ENCODE measurements around the gene BDKRB2. TPM values are rescaled to one million over a fixed set of nuclear protein-coding genes. Genes with fewer than 3 reads are reported as not detected.
A peak's percentile ranks its signal among the peaks of the same experiment; 100 is the strongest.

BDKRB2 gene
- total RNA-seq, 2 donors from 2014 or later = 1.1 to 3.8 TPM

DNA sequence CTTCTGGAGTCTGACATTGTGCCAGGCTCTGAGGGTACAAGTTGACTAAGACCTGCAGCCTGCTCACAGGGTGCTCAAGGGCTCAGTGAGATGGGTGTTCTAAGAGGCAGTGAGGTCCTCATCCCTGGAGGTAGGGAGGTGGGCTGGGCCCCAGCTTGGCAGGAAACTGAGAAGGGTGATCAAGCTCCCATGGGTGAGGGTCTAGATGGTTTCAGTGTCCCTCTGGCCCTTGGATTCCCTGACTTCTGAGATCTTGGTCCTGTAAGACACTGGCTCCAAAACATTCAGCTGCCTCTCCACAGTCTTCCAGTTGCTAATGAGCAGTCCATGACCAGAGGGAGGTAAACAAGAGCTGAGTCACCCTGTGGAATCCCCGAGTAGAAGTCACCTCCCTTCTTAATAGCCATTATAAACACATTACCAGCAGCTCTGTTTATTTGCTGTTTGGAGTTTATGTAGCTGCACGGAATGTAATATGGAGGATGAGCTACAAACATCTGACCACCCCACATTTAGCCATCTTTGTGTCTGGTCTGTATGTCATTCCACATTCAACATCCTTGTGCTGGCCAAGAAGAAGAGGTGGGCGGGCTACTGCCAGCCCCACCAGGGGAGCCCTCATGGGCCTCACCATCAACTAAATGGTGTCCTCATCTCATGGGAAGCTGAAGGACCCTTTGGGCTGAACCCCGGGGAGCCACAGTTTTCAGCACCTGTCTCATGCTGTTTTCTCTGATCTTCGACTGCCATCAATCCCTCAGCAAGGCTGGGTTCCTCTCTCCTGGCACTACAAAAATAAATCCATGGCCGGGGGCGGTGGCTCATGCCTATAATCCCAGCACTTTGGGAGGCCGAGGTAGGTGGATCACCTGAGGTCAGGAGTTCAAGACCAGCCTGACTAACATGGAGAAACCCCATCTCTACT lies 37.2 kb upstream of the BDKRB2 start:
- Histone ChIP-seq H3K27me3 (ENCODE audit: control insufficient read depth, insufficient read depth, low read length, poor library complexity, severe bottlenecking) (no peaks in the 10 kb centered on the region), H3K4me1 (ENCODE audit: control insufficient read depth, insufficient read depth, low read length) (no peaks in the 10 kb centered on the region), H3K4me3 (ENCODE audit: low read length) (no peak overlapping the region), H3K36me3 (ENCODE audit: control insufficient read depth, insufficient read depth, low read length) (no peaks in the 10 kb centered on the region), H3K9me3 (ENCODE audit: control insufficient read depth, low read length) (no peaks in the 10 kb centered on the region), H3K9ac (ENCODE audit: extremely low read depth, low read length, poor library complexity, severe bottlenecking) (no peak overlapping the region), H3K27ac (ENCODE audit: low read depth, low read length) (no peak overlapping the region)
- WGBS, 2 experiments (ENCODE audit: insufficient coverage in 1 of 2, insufficient read length in 1 of 2) = 79 to 90% methylated on average over 2 to 8 of the region's 8 CpGs
- H3K4me3 Mint-ChIP-seq = no peak overlapping the region
- no peaks in the 10 kb centered on the region for H3K4me1 Mint-ChIP-seq
- H3K27ac Mint-ChIP-seq = no peak overlapping the region
- H3K36me3 Mint-ChIP-seq (ENCODE audit: low read depth) = no peaks in the 10 kb centered on the region
- DNase-seq = peak; percentile 46
- H3K9me3 Mint-ChIP-seq = peaks cover 2% of the 10 kb centered on the region
- peaks cover 15% of the 10 kb centered on the region for H3K27me3 Mint-ChIP-seq (ENCODE audit: insufficient read depth)
- TF ChIP-seq, protein P1, sequence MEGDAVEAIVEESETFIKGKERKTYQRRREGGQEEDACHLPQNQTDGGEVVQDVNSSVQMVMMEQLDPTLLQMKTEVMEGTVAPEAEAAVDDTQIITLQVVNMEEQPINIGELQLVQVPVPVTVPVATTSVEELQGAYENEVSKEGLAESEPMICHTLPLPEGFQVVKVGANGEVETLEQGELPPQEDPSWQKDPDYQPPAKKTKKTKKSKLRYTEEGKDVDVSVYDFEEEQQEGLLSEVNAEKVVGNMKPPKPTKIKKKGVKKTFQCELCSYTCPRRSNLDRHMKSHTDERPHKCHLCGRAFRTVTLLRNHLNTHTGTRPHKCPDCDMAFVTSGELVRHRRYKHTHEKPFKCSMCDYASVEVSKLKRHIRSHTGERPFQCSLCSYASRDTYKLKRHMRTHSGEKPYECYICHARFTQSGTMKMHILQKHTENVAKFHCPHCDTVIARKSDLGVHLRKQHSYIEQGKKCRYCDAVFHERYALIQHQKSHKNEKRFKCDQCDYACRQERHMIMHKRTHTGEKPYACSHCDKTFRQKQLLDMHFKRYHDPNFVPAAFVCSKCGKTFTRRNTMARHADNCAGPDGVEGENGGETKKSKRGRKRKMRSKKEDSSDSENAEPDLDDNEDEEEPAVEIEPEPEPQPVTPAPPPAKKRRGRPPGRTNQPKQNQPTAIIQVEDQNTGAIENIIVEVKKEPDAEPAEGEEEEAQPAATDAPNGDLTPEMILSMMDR (conservative IDR thresholded peaks at IDR 0.05) = no peak

DNA sequence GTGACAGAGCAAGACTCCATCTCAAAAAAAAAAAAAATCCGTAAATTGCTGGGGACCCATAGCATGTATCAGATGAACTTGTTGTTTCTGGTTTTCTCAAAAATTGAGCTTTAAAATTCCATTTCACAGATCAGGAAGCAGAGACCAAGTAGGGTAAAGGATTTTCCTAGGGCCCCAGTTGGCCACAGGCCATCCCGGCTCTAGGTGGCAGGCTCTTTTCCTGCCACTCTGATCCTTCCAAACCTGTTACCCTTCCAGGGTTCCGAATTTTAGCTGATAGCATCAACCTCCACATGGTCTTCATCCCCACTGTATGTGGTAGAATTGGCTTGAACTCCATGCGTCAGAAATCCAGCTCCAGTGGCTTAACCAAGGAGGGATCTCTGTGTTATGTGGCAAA lies 36.1 kb upstream of the BDKRB2 start:
- Mint-ChIP-seq H3K27me3 (ENCODE audit: insufficient read depth) (peaks cover 16% of the 10 kb centered on the region), H3K27ac (no peak overlapping the region), H3K36me3 (ENCODE audit: low read depth) (no peaks in the 10 kb centered on the region), H3K9me3 (peaks cover 2% of the 10 kb centered on the region), H3K4me3 (no peak overlapping the region), H3K4me1 (no peaks in the 10 kb centered on the region)
- Histone ChIP-seq H3K36me3 (ENCODE audit: control insufficient read depth, insufficient read depth, low read length) (no peaks in the 10 kb centered on the region), H3K4me3 (ENCODE audit: low read length) (no peak overlapping the region), H3K4me1 (ENCODE audit: control insufficient read depth, insufficient read depth, low read length) (no peaks in the 10 kb centered on the region), H3K9me3 (ENCODE audit: control insufficient read depth, low read length) (no peaks in the 10 kb centered on the region), H3K27ac (ENCODE audit: low read depth, low read length) (no peak overlapping the region), H3K9ac (ENCODE audit: extremely low read depth, low read length, poor library complexity, severe bottlenecking) (no peak overlapping the region), H3K27me3 (ENCODE audit: control insufficient read depth, insufficient read depth, low read length, poor library complexity, severe bottlenecking) (no peaks in the 10 kb centered on the region)
- 88 to 95% methylated on average over 3 to 4 of the region's 4 CpGs for WGBS, 2 experiments (ENCODE audit: insufficient coverage in 1 of 2, insufficient read length in 1 of 2)
- DNase-seq = peak; percentile 7
- TF ChIP-seq, protein P1 (conservative IDR thresholded peaks at IDR 0.05) = no peak

DNA sequence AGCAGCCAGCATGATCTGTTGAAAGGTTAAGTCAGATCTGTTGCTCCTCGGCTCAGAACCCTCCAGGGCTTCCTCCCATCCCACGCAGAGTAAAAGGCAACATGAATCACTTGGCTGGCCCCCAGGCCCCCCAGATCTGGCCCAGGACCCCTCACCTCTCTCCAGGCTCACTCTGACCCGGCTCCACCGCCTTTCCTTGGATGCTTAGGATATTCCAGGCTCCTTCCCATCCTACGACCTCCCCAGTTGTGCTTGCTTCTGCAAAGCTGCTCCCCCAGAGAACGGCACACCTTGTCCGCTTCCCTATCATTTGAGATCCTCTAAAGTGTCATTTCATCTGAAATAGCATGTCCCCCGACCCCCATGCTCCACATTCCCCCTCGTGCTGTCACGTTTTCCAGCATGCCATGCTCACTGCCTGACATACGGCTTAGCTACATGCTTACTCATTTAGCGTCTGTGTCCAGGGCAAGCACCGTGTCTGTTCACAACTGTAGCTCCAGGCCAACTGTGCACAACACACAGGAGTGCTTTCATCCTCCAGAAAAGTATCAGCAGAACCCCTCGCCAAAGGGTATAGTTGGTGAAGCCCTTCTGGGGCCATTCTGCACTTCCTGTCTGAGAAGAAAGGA lies 33.6 kb upstream of the BDKRB2 start:
- WGBS, 2 experiments (ENCODE audit: insufficient coverage in 1 of 2, insufficient read length in 1 of 2) = 88% methylated on average over 14 of the region's 14 CpGs
- H3K27ac ChIP-seq (ENCODE audit: low read depth, low read length) = no peak overlapping the region
- H3K9ac ChIP-seq (ENCODE audit: extremely low read depth, low read length, poor library complexity, severe bottlenecking) = no peak overlapping the region
- TF ChIP-seq, protein P1 (conservative IDR thresholded peaks at IDR 0.05) = no peak
- Mint-ChIP-seq H3K27ac (no peak overlapping the region), H3K4me3 (no peak overlapping the region), H3K27me3 (ENCODE audit: insufficient read depth) (peaks cover 20% of the 10 kb centered on the region), H3K36me3 (ENCODE audit: low read depth) (no peaks in the 10 kb centered on the region), H3K4me1 (no peaks in the 10 kb centered on the region), H3K9me3 (peaks cover 2% of the 10 kb centered on the region)
- no peaks in the 10 kb centered on the region for H3K9me3 ChIP-seq (ENCODE audit: control insufficient read depth, low read length)
- H3K36me3 ChIP-seq (ENCODE audit: control insufficient read depth, insufficient read depth, low read length) = no peaks in the 10 kb centered on the region
- no peaks in the 10 kb centered on the region for H3K4me1 ChIP-seq (ENCODE audit: control insufficient read depth, insufficient read depth, low read length)
- H3K4me3 ChIP-seq (ENCODE audit: low read length) = no peak overlapping the region
- no peaks in the 10 kb centered on the region for H3K27me3 ChIP-seq (ENCODE audit: control insufficient read depth, insufficient read depth, low read length, poor library complexity, severe bottlenecking)
- DNase-seq = peak; percentile 26
